HUDEP-2 (cell line): ENCODE results near the gene SLC7A8.

ENCODE experiments used
- DNase-seq, 76 experiments: peaks; one replicate each; lab custom pipeline; 2025; ENCODE audit not compliant: unreplicated experiment in 76 of 76; lab: John Stamatoyannopoulos, UW

SLC7A8 gene

DNA sequence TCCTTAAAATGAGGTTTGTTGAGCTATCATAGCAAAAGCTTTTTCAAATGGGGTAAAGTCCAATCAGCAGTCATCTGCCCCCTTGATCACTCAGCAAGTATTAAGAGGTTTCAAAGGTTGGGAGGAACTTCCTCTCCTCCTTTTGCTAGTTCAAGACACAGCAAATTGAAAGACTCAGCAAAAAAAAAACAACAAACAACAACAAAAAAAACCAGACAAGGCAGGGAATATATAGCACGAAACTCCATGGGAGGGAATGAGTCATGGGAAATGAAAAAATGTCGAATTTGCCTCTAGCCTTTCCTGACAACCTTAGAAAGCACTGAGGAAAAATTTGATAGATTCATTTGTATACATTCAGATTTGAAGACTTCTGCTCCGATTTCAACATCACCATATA, 1.6 kb upstream of the SLC7A8 start:
- DNase-seq = no peak

DNA sequence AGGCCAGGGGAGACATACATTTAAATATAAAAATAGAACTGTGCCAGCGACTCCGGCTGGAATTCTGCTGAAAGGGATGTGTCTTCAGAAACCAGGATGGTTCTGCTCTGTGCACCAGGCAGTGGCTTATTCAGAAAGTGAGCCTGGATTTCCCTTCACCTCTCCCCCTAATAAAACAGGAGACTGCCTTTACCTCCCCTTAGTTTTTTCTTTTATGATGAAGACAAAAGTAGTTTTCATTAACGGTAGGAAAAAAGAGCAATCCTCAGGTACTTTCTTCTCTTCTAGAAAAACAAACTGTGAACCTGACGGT, 346 bp downstream of the SLC7A8 start:
- DNase-seq = no peak

DNA sequence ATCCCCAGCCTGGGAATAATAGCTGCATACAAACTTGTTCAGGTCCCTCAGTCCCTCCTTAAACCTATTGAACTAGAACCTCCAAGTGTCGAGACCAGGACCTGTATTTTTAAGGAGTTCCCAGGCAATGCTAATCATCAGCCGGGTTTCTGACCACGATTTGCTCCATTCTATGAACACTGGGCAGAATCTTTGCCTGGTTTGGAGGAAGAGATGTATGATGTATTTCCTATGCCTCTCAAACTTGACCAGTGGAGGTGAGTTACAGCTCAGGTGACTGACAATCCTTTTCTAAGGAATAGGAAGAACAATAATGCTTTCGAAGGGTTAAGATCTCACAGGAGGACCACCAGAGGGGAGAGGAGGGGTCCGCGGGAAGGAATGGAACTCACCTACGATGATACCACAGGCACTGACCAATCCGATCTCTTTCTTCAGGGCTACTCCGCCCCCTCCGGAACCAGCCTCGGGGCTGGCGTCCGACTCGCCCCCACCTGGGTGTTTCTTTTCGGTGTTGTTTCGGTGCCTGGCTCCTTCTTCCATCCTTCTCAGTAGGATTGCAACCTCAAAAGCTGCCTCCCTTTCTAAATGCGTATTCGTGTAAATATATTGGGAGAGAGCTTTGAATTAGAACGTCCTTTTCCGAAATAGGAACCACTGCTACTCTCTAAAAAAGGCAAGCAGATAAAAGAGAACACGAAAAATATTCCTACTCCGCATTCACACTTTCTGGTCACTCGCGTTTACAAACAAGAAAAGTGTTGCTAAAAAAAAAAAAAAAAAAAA, 895 bp downstream of the SLC7A8 start:
- DNase-seq = peak in 20 of 76 experiments; percentile 6 to 38 (median 23)

DNA sequence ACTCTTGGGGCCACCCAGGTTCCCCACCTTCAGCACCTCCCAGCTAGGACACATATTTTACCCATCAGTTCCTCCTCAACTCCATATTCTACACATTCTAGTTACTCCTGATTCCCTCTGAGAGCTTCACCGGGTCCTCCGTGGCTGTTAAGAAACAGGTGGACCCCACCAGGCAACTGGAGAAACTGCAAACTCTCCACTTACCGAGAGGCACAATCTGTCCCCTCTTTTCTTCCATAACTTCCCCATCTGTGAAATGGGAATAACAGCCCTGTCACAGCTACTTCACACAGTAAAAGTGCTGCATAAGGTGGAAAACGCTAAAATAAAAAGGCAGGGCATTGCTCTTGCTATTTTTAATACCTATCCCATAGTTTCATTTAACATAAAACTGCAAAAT, 1.5 kb downstream of the SLC7A8 start:
- no peak for DNase-seq

DNA sequence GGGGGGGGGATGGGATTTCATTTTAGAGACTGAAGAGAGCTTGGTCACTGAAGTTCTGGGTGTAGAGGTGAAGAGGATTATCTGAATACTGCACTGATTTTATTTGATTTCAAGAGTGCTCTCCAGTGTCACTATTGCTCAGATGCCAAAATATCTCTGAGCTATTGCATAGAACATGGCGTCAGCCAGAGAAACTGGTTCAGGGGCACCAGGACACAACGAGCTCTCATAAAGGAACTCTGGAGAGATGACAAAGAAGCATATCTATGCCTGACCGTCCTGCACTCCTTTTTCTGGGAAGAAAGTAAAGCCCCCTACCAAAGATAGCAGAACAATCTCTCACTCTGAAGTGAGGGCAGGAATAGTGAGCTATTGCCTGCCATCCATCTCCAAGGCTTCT, 2.0 kb downstream of the SLC7A8 start:
- no peak for DNase-seq

DNA sequence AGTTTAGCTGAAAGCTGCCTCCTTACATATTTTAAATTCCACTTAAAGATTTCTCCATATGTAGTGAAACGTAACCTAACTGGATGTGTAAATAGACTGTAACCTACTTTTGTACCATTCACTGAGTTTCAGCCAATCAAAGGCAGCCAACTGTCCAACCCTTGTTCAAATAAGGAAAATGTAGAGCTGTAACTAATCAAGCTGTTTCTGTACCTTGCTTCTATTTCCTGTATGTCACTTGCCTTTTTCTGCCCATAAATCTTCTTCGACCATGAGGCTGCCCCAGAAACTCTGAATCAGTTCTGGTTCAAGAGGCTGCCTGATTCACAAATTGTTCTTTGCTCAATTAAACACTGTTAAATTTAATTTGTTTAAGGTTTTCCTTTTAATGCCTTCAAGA, 6.3 kb downstream of the SLC7A8 start:
- DNase-seq = no peak

DNA sequence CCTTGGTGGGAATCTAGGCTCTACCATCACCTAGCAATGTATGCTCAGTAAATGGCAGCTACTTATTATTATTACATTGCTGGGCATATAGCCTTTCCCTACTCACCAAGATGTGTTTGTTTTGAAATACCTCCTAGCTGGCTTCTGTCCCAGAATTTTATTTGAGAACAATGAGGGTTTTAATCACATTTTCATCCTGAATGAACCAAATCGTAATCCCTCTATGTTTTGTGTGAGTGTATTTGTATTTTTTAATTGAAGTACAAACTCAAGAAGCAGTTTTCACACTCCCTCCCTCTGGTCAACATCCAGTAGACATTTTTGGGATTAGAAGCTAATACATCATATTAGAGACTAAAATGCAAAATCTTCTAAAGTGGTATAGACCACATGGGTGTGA, 7.6 kb downstream of the SLC7A8 start:
- DNase-seq = no peak

DNA sequence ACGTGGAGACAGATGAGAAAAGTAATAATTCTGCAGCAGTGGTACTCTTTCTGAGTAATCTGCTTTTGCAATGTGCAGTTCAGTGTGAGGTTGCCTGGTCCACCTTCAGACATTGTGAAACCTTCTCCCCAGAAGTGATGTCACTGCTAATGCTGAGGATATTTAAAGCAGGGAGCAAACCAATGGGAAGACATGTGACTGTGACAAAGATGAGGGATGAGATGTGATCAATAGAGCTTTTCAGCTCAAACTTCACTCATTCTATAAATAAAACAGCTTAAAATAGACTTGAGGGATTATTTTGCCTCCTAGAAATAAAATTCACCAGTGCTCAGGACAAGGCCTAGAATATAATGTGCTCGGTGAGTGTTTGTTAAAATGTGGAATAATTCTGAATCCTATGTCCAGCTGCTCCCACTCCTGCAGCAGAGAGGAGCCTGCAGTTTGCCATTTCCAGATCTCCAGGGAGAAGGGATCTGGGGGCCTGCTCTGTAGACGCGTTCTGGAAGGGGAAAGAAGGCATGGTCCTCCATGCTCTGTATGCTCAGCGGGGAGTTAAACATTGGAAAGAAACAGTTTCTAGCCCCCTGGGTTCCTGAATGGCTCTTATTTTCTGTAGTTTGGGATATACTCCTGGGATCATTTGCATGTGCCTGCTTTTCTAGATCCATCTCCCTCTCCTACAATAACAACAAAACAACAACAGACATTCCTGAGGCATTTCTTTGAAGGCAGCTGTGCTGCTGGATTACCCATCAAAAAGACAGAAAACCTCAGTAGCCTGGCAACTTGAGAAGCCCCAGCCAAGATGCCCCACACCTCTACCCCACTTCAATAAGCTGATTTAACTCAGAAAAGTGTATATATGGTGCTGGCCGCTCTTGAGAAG, 8.9 kb downstream of the SLC7A8 start:
- no peak for DNase-seq

DNA sequence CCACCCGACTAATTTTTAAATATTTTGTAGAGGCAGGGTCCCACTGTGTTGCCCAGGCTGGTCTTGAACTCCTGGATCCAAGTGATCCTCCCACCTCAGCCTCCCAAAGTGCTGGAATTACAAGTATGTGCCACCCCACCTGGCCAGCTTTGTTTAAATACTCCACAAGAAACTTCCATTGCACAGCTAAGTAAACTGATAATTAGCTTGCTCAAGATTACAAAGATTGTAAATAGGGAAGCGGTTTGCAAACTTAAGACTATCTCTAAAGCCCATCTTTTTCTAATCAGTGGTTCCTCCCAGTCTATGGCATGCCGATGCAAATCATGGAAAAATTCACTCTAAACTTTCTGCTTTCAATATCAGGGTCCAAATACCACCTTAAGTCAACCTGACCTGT, 9.7 kb downstream of the SLC7A8 start:
- DNase-seq = no peak

DNA sequence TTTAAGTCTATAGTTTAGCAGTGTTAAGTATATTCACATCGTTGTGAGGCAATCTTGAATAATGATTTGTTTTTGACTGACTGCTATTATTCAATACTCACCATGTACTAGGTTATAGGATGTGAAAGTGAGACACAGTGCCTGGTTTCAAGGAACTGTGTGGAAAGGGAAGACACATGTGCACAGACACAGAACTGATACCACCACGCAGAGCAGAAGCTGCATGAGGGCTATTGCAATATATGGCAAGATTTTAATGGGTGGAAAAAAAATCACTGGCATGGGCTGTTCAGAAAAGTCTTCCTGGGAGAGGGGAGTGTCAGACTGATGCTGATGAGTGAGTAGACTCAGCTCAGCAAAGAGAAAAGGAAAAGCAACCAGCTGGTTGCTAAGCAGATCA, 10.4 kb downstream of the SLC7A8 start:
- DNase-seq = no peak

DNA sequence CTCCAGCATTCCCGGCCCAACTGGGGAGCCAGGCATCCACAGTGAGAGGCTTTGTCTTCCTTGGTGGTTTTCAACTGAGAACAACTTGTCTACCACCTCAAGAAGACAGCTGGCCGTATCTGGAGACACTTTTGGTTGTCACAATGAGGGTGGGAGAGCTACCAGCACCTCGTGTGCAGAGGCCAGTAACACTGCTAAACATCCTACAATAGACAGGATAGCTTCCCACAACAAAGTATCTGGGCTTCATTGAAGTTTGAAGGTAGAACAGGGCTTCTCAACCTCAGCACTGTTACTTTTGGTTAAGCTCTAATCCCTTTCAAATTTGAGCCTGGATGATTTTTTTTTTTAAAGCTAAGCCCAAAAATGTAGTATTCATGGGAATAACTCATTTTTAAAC, 10.9 kb downstream of the SLC7A8 start:
- DNase-seq = no peak

DNA sequence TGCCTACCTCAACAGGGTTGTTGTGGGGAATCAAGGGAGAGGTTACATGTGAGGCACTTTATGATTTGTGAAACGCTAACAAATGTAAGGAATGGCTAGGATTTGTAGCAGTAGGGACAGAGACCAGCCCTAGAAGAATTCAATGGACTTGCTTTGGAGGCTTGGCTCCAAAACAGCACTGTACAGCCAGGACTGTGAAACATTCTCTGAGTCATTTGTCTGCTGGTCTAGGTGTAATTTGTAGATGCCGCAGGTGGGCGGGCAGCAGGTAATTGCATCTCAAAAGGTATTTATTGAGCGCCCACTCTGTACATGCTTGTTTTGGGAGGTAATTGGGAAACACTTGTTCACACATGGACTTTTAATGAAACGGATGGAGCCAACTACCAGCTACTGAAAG, 11.4 kb downstream of the SLC7A8 start:
- DNase-seq = no peak

DNA sequence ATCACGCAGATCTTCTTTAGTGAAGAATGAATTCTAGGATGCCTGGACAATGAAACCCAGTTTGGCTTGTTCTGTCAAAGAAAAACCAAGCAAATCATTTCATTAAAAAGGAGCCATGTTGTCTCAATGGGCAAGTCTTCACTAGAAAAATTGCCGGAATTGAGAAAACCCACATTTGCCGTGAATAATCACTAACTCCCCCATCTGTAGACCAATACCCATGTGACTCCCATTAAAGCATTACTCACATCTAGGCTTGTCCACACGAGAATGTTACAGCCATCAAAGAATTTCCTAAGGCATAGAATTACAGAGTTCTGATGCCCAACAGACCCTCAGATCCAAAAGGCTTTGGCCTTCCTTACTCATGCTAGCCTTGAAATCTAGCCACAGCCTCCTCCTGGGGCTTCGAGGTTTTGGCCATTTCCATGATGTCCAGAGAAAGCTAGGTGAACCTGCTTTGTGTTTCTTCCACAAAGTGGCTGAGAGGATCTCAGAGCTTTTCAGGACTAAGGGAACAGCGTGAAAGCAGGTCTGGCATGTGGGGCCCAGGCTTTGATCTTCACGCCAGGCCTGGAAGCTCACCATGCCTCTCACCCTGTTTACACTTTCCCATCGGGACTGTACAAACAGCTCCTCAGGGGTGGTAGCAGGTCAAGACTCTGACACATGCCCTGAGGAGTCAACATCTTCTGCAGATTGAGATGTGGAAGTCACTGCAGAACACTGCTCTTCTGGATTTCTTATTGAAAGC, 12.1 kb downstream of the SLC7A8 start:
- no peak for DNase-seq

DNA sequence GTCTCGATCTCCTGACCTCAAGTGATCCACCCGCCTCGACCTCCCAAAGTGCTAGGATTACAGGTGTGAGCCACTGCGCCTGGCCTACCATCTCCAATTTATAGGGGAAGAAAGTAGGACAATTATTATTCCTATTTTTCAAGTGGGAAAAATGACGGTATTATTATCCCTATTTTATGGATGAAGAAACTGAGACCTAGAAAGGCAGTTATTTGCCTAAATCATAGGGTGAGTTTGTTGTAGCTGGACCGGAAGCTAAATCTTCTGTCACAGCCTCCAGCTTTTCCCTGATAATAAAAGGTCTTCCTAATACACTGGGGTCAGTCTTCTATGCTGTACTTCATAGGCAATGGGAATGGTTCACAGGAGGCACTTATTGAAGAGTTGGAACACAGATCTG, 13.8 kb downstream of the SLC7A8 start:
- DNase-seq = no peak

DNA sequence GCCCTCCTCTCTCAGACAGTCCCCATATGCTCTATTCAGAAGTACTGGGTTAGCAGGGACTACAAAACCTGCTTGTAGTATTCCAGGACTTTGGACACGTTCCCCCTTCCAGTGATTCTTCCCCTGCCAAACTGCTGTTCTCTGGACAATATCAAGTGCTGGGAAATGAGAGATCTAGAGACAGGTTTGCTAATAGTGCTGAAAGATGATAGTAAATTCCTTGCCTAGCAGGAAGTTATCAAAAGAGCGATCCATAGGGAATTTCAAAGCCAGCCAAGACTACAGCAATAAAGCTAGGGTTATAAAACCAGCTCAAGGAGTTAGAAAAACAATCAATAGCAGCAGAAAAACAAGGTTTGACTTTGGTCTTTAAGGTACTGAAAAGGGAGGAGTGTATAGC, 15.2 kb downstream of the SLC7A8 start:
- no peak for DNase-seq

DNA sequence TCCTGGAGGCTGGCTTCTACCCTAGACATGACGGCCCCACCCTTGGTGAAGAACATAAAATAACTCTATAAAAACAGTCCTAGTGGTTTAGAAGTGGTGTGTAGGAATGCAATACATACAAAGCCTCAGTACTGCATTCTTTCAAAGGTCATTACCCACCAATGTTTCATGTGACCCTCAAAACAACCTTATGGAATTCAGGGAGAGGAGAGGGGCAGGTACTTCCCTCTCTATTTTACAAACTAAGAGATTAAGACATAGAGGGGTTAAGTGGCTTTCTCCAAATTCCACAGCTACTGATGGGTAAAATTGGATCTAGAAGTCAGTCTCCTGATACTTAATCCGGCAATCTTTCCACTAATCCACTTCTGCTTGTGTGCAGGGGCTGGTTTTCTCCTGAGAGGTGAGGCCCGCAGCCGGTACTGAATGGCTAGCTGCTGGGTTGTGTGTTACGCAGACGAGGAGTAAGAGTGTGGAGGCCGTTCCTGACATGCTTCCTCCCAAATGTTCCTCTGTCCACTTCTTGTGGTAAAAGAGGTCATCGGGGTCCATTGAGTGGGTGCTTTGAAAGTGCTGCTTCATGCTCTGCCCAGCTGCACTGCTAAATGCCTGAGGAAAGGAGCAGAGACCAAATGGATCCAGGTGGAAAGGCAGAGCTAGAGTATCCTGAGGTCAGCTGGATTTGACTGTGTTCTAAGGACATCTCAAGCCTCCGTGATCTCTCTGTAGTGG, 16.2 kb downstream of the SLC7A8 start:
- no peak for DNase-seq

DNA sequence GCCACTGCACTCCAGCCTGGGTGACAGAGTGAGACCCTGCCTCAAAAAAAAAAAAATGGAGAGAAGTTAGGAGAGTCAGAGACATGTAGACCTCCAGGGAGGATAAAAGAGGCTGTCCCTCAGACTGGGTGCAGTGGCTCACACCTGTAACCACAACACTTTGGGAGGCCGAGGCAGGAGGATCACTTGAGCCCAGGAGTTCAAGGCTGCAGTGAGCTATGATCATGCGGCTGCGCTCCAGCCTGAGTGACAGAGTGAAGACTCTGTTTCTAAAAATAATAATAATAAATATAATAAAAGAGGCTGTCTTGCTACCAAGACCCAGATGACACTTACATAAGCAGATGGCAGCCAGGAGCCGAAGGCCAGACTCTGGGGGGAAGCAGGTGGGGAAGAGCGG, 18.5 kb downstream of the SLC7A8 start:
- no peak for DNase-seq

DNA sequence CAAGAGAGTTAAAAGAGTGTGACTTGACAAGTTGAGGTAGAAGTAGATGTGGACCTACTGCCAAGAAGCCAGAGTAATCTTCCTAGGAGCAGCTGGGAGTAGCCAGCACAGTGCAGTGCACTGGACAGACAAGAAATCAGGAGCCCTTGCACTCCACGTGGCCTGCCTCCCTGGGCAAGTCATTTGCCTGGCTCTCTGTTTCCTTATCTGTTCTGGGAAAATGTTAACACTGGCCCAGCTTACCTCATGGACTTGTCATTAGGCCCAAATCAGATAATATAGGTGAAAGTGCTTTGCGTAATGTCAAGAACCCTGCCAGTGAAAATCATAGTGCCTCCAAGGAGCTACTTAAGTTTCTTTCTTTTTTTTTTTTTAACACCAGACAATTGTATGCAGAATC, 19.2 kb downstream of the SLC7A8 start:
- peak in 15 of 76 experiments; percentile 9 to 28 (median 18) for DNase-seq

DNA sequence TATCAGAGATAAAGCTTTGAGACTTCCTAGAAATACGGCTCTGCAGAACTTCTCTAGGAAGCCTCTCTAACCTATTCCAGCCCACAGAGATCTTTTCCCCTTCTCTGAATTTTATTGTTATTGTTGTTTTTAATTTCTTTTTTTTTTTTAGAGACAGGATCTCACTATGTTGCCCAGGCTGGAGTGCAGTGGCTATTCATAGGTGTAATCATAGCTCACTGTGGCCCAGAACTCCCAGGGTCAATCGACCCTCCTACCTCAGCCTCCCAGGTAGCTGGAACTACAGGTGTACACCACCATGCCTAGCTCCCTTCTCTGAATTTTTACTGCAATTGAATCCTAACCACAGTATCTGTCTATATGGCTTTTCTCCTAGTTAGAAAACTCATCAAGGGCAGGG, 19.6 kb downstream of the SLC7A8 start:
- DNase-seq = no peak

DNA sequence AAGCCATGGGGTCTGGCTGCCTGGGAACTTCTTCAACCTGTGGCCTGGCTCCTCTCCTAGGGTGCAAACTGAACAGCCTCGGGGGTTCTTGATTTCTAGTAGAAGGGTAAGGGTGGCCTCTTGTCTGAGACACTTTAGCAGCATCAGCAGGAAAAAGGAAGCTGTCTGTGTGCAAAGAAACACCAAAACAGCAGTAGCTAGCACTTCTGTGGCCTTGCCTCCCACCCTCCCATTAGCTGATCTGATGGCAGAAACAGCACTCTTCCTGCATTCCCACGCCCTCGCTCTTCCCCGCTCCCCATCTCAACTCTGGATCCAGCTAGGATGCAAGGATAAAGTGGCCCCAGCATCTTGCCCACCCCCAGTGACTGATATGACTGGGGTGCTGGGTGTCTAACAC, 20.7 kb downstream of the SLC7A8 start:
- no peak for DNase-seq

DNA sequence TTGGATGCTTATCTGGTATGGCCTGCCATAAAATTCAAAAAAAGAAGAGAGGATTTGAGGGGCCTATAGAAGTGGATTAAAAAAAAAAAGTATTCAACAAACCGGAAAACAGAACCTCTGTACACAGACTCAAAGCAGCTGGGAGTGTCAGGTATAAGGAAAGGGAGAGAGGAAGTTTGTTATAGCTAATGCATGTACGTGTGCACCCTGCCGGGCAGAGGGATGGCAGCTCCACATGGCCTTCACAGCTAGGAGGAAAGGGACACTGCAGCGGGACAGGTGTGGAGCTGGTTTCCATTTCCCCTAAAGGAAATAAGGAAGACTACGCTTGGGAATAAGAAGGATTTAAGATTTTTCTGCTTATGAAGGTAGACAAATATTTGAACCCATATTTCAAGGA, 21.5 kb downstream of the SLC7A8 start:
- DNase-seq = no peak
